HG02870 (cell line): Measurements from ENCODE around the gene WIPF1.

Source experiments
- ATAC-seq: cut with Tn5 transposase; IDR thresholded peaks from one replicate; pipeline ENCODE4 v1.9.1; 2021; ENCODE audit warnings: mild to moderate bottlenecking, moderate library complexity; ENCODE audit not compliant: unreplicated experiment

Gene WIPF1

DNA sequence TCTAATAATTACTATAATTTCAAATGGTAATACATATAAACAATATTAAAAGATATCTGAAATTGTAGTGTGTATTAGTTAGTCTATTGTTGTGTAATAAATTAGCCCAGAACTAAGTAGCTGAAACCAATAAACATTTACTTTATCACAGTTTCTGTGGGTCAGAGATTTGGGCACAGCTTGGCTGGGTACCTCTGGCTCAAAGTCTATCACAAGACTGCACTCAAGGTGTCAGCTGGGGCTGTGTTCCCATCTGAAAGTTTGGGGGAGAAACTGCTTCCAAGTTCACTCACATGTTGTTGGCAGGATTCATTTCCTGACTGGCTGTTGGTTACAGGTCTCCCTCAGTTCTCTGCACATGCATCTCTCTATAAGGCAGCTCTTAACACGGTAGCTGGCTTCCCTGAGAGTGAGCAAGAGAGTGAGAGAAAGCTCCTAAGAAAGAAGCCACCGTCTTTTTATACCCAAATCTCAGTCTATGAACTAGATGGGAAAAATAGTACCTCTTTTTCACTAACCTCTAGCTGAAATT lies 25.6 kb upstream of the WIPF1 start:
- ATAC-seq: no peak

GRCh38 chr2:174621323-174621722 lies 23.7 kb upstream of the WIPF1 start:
- ATAC-seq: no peak

- no peak for ATAC-seq
Observed at GRCh38 chr2:174618179-174618578, 20.6 kb upstream of the WIPF1 start.

DNA sequence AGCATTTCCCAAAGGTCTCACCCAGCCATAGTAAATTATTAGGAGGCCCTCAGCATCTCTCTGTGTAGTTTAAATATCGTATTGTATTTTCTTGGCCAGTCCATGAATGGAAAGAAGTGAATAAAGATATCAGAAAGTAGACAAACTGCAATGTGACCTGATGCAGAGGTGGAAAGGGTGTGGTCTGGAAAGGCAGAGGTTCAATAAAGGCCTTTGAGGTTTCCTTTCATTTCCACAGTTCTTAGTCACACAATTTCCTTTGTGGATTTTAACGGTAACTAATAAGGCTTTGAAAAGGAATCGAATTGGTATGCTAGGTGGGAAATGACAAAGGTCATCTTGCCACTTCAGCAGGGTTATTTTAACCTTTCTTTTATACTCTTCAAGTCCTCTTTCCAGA lies 20.1 kb upstream of the WIPF1 start:
- ATAC-seq: no peak

GRCh38 chr2:174617120-174617519 lies 19.5 kb upstream of the WIPF1 start:
- no peak for ATAC-seq

DNA sequence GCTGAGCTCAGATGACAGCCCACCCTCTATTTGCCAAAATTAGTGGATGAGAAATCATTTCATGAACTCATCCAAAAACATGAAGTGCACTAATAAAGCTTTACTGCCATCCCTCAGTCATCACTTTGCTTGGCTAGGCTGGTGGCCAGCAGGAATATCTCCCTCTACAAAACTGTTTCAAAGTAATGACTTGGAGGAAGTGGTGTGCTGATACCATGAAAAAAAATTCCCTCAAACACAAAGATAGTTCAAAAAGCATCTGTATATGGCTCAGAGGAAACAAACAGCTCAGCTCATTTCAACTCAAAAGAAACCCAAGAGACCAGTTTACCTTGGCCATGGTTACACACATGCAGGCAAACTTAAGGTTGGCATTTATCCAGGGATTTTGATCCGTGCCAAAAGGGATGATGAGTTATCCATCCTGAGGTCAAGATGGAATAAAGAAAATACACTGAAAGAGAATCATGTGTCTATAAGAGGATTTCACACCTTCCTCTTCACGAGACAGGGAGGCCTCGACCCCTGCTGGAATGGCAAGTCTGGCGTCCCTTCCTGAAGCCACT lies 18.4 kb upstream of the WIPF1 start:
- ATAC-seq: no peak

DNA sequence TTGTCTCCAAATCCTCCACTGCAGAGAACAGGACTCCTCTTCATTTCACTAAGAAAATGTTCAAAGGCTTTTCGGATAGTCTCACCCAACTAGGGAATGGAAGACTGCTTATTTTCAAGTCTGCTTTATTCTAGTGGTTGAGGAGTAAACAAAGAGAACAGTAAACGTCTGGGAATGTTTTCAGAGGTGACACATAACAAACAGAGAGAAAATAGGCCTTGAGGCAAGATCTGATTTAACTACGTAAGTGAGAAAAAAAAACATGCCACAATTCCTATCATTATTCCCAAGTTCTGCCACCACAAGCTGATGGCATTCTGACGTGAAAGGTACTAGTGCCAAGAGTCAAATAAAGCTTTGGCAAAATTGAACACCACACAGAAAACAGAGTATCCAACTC lies 16.7 kb upstream of the WIPF1 start:
- no peak for ATAC-seq

GRCh38 chr2:174613531-174613930 lies 15.9 kb upstream of the WIPF1 start:
- ATAC-seq: no peak

DNA sequence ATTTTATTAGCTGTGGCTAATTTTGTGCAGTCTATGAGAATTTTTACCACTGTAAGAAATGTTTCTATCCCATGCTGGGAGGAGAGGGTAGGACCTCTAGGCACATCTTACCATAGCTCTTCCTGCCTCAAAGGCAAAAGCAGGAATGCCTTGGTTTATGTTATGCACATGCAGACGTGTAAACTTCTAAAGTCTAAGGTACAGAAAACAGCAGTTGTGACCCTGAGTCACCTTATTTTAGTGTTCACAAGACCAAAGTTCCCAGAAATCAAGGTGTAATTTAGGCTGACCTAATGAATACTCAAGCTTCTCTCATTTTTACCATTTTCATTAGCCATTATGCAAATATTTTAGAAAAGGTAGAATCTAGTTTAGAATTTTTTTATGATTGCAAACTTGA lies 15.4 kb upstream of the WIPF1 start:
- ATAC-seq: no peak

DNA sequence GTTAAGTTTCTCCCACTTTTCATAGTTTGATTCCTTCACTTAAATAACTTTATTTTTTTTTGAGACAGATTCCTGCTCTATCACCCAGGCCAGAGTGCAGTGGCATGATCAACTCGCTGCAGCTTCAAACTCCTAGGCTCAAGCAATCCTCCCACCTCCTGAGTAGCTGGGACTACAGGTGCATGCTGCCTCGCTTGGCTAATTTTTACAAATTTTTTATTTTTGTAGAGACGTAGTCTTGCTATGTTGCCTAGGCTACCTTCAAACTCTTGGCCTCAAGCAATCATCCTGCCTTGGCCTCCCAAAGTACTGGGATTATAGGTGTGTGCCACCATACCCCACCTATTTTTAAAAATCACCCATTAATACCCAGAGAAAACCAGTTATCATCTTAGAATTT lies 14.2 kb upstream of the WIPF1 start:
- no peak for ATAC-seq

- ATAC-seq: no peak
Observed at GRCh38 chr2:174611006-174611405, 13.4 kb upstream of the WIPF1 start.

- ATAC-seq: peak; percentile 25
Observed at GRCh38 chr2:174610243-174610995, 12.8 kb upstream of the WIPF1 start.

DNA sequence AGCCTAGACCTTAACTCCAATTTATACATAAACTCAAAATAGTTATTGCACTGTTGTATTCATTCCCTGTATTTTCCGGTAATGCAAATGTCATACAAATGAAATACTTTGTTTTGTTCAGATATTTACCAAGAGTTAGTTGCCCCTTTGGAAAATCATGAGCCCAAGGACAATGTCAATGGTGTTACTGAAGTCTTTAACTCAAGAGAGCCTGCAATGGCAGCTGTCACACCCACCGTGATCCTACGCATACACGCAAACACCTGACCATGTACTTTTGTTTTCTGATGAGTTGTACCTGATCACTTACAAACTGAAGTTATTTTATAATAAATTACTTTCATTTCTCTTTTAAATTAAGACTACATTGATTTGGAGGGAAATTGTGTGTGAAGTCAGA lies 11.7 kb upstream of the WIPF1 start:
- ATAC-seq: no peak

GRCh38 chr2:174608866-174609214 lies 11.2 kb upstream of the WIPF1 start:
- peak; percentile 37 for ATAC-seq

GRCh38 chr2:174607989-174608865 lies 10.6 kb upstream of the WIPF1 start:
- peak; percentile 70 for ATAC-seq

GRCh38 chr2:174607584-174607983 lies 10.0 kb upstream of the WIPF1 start:
- no peak for ATAC-seq

DNA sequence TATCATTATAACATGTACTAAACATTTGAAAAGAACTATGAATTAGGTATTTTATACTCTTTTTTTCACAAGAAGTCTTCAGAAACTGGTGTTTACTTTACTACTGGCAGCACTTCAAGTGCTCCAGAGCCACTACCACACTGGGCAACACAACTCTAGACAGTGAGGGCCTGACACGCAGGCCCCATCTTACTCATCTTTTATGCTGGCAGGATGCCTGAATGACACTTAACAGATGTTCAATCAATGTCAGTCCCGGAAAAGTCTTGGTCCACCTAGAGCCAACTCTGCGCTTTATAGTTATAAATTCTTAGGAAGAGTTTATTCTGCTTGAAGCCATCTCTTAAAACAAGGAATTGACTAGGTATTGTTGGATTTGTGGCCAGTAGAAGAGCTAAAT lies 8.7 kb upstream of the WIPF1 start:
- no peak for ATAC-seq

GRCh38 chr2:174605687-174606086 lies 8.1 kb upstream of the WIPF1 start:
- no peak for ATAC-seq

DNA sequence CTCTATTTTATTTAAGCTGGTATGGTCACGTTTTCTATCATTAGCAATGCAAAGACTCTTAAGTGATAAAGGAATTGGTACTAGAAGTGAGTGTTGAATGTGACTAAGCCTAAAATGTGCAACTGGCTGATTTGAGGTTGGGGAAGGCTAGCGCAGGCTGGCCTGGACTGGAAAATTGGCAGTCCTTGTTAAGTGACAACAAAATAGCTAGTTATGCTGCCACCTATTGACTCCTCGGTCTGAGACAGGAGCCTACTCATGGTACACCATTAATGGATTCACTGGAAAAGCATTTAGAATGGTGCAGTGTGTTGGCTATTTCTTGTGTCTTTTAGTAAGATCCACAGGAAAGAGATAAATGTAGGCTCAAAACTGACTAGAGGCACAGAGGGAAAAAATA lies 5.7 kb upstream of the WIPF1 start:
- ATAC-seq: no peak

GRCh38 chr2:174602745-174603144 lies 5.1 kb upstream of the WIPF1 start:
- no peak for ATAC-seq

GRCh38 chr2:174600349-174600748 lies 2.7 kb upstream of the WIPF1 start:
- ATAC-seq: no peak
